ENCODE results near the gene MAF.

MAF gene

DNA sequence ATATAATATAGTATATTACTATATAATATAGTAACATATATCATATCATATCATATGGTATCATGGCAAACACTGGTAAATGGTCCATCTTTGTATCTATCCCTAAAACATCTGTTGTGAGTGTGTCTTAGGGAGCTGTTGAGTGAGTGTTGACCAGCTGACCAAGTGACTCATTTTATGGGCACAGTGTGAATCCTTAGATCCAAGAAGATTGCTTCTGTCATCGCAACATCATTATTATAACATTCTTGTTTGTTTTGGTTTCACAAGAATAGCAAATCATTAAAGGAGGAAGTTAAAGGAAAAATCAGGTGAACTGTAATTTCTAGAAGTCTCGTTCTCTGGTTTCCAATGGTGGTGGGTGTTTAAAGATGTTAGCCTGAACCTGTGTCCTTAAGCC, 11.7 kb upstream of the MAF start:
- peak; percentile 39 for DNase-seq (ENCODE audit: low spot score)

DNA sequence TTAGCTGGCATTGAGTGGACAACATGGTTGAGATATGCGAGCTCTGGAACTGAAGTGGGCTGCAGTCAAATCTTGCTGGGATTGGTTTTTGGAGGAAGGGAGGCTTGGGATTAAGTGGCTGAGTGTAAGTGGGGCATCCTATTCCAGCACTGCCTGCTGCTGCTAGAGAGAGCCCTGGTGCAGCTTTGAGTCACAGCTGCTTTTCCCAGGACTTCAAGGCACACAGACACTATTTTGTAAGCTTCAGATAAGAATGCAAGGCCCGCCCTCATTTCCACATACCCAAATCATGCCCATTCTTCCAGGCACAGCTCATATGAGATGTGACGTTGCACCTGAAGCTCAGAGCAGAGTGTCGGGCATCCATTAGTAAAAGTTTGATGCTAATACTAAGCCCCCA, 10.2 kb upstream of the MAF start:
- DNase-seq (ENCODE audit: low spot score) = no peak

DNA sequence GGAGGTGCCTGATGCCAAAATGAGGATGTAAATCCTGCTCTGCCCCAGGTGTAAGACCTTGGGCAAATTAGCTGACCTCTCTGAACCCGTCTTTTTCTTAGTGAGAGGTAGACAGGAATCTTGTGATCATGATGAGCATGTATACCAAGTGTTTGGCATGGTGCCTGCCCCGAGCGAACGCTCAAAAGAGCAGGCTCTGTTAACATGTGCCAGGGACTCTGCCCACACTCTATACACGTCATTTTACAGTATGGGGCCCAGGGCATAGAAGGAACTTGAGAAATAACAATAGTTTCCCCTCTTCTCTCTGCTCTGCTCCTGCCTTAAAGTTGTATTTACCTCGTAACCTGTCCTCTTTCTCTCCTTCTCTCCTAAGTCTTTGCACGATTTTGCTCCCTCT, 9.3 kb upstream of the MAF start:
- no peak for DNase-seq (ENCODE audit: low spot score)

DNA sequence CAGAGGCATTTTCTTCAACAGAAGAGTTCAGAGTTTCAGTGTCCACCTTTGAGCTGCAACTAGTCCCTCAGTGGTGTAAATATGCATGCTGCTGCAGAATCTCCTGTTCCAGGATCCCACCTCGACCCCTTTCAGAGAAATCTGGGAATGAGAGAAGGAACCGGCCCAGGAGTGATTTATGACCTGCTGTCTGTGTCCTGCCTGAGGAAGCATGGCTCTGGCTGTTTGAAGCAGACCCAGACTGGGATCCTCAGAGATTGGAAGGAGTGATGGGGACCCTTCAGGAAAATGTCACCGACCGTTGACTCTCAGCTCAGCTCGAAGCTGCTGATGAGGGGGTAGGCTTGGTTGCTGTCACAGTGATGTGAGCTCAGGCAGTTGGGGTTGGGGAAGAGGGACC, 8.4 kb upstream of the MAF start:
- DNase-seq (ENCODE audit: low spot score) = no peak

DNA sequence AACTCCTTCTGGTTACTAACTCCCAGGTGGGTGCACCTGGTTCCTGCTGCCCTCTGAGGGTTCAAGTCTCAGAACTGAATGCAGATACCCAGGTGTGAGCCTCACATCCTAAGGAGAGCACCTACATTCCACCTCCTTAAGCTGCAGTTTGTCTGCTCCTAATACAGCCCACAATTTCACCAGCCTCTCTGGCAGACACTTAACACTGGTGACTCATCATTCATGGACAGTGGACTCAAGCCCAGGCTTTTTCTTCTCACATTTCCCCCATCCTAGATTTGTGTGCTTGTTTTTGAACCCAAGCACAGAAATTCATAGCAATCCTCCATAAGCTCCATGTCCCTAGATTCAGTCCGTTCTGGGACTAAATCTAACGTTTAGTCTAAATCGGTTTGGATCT, 7.0 kb upstream of the MAF start:
- no peak for DNase-seq (ENCODE audit: low spot score)

DNA sequence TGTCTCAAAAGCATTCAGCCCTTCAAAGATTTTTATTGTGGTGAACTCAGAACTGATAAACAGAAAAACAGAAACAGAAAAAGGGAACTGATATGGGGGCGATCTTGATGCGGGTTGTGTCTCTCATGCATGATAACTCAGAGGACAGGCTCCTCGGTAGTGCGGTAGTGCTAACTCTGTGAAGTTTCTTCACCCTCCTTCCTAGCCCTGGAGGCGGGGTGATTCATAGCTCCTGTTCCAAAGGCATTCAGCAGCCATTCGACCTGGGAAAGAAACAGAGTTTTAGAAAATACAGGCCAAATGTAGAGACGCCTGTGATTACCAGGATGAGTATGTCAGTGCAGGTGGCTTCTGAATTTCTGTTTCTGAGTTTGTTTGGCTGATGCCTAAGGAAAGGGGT, 5.5 kb upstream of the MAF start:
- no peak for DNase-seq (ENCODE audit: low spot score)

DNA sequence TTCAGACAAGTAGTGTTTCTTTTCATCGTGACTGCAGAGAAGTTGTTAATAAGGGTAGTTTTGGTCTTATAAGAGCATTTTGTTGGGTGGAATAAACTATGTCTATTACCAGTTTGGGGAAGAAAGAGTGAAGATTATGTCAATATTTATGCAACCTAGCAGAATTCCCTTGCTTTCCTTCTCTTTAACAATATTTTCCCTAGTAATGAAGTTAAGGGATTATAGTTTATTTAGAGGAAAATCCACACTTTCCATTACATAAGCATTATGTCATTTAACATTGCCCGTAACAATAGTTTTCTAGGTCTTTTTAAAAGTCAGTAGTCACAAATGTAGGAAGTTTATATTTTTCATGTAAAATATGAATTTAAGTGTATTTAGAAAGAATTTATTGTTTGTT, 2.5 kb upstream of the MAF start:
- no peak for DNase-seq (ENCODE audit: low spot score)

DNA sequence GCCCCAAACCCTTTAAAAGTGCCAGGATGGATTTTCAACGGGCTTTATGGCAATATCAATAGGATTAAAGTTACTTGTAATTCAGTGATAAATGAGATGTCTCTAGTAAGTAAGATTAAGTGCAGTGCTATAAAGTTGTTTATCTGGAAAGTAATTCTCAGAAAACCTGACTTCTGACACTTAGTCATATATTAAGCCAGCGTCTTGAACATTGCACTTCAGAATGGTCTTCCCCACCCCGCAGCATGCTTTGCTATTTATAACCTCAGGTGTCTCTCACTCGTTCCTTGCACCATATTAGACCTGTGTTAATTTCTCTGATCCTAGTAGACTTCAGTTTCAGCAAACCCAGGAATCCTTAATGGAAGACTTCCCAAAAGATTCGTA, 2.1 kb upstream of the MAF start:
- no peak for DNase-seq (ENCODE audit: low spot score)

DNA sequence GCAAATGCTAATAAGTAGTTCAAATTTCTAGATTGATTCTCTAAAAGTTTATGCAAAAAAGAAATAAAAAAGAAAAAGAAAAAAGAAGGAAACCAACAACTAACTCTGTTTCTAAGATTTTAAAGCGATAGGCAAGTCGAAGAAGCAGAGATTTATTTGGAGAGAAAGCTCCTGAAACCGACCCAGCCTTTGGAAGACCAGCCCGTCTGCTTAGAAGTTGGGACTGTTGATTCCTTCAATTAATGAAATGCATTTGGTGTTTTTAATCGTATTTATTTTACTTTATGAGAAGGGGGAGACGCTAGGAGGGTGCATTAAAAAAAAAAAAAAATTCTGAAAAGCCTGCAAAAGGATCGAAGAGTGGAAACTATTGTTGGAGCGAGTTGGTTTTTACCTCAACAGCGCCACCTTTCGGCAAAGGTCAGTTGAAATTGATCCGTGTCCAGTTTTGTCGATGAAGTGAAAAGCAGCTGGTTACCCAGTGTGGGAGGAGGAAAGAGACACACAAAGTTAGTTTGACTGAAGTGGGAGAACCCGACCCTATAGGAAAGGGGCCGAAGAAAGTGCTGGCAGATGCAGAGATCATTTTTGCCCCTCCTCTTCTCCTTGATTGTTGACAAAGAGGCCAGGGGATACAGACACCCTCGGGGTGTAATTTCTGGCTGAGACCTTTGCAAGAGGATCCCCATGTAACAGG, 1.5 kb upstream of the MAF start:
- peak; percentile 50 for DNase-seq (ENCODE audit: low spot score)

DNA sequence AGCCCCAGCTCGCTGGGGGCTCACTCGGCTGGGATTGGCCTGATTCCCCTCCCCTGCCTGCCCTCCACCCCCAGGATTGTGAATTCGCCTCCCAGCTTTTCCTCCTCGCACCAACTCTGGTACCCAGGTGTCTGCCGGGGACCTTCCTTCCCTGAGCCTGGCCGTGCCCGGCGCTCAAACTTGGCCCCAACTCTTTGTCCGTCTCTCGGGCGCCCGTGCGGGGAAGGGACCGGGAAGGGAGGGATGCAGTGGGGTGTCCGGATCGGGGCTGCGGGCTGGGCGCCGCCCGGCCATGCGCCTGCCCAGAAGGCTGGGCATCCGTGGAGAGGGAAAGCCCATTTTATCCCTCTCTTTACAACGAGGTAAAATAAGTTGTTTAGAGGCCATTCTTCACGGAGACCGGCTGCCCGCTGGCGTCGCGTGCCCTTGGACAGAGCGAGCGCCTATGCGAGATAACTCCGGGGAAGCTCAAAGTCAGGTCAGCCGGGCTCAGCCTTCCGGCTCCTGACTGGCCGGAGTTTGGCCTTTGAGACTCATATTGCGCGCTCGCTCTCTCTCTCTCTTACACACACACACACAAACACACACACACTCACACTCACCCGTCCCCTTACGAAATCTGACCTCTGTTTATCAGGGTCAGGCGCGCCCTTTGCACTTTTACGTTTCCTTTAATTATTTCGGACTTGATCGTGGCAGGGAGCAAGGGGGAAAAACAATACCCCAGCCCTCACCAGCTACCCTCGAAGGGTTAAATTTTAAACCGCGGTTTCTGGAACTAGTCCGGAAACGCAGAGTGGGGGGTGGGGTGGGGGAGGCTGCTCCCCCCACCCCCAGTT, 774 bp upstream of the MAF start:
- no peak for DNase-seq (ENCODE audit: low spot score)

DNA sequence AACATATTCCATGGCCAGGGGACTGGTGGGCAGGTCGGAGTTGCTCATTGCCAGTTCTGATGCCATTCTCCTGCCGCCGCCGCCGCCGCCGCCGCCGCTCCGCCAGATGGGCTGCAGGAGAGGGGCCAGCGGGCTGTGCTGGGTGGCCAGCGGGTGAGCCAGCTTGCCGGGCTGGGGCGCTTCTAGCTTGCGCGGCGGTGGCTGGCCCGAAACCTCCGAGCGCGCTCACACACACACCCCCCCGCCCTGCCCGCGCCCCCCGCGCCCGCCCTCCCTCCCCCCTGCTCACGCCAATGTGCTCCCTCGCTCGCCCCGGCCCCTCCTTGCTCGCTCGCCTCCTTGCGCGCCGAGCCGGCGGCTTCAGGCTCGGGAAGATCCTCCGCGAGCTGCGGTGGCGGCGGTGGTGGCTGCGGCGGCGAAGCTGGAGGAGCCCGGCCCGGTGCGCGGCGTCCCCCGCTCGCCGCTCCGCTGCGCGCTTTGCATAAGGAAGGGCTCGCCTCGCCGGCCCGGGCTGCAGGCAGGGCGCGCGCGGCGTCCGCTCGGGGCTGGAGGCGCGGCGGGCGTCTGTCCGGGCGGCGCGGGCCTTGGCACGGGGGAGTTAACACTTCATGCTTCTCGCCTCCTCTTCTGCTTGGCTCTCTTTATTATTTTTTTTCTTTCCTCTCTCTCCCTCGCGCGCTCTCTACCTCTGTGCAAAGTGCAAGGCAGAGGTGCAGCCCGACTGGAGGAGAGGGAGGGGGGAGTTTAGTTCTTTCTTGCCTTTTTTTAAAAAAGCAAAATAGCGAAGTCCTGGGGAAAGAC, 500 bp downstream of the MAF start:
- no peak for DNase-seq (ENCODE audit: low spot score)

DNA sequence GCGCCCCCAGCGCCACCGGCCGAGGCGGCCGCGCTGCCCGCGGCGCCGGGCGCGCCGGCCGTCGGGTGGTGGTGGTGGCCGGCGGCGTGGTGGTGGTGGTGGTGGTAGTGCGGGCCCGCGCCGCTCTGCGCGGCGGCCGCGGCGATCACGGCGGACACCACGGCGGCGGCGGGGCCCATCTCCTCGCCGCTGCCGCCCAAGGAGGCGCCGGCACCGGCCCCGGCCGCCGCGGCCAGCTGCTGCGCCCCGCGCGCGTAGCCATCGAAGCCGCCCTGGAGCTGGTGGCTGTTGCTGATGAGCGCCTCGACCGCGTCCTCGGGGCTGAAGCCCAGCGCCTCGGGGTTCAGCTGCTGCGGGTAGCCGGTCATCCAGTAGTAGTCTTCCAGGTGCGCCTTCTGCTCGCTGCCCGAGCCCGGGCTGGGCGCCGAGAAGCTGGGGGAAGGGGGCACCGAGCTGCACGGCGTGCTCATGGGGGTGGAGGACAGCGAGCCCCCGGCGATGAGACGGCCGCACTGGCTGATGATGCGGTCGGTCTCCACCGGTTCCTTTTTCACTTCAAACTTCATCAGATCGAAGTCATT, 1.2 kb downstream of the MAF start:
- DNase-seq (ENCODE audit: low spot score) = no peak

DNA sequence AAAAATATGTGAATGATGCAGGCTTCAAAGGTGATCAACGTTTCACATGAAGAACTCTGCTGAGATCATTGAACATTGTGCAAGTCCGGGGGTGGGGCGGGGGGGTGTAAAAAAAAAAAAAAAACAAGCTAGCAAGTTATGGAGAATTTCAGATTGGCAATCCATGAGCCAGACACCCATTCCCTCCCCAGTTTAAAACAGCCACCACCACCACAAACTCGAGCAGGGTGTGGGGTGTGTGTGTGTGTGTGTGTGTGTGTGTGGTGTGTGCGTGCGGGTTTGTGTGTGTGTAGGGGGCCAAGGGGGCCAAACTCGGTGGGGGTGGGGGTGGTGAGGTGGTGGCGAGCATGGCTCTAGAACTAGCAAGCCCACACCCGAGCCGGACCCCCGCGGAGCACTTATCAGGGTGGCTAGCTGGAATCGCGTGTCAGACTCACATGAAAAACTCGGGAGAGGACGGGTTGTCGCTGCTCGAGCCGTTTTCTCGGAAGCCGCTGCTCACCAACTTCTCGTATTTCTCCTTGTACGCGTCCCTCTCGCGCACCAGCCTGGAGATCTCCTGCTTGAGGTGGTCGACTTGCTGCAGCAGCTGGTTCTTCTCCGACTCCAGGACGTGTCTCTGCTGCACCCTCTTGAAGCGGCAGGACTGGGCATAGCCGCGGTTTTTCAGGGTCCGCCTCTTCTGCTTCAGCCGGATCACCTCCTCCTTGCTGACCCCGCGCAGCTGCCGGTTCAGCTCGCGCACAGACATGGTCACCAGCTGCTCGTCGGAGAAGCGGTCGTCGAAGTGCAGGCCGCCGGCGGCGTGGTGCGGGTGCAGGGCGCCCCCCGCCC, 2.0 kb downstream of the MAF start:
- no peak for DNase-seq (ENCODE audit: low spot score)

DNA sequence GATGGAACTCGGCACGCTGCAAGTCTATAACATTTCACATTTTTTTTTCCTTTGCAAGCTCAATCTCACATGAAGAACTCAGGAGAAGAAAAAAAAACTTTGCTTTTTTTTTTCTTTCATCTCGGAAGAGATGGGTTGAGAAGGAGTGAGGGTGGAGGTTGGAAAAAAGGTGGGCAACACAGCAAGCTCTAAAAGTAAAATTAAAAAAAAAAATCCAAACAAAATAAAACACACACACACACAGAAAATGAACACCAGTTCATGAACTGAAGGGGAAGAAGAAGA, 2.5 kb downstream of the MAF start:
- no peak for DNase-seq (ENCODE audit: low spot score)

DNA sequence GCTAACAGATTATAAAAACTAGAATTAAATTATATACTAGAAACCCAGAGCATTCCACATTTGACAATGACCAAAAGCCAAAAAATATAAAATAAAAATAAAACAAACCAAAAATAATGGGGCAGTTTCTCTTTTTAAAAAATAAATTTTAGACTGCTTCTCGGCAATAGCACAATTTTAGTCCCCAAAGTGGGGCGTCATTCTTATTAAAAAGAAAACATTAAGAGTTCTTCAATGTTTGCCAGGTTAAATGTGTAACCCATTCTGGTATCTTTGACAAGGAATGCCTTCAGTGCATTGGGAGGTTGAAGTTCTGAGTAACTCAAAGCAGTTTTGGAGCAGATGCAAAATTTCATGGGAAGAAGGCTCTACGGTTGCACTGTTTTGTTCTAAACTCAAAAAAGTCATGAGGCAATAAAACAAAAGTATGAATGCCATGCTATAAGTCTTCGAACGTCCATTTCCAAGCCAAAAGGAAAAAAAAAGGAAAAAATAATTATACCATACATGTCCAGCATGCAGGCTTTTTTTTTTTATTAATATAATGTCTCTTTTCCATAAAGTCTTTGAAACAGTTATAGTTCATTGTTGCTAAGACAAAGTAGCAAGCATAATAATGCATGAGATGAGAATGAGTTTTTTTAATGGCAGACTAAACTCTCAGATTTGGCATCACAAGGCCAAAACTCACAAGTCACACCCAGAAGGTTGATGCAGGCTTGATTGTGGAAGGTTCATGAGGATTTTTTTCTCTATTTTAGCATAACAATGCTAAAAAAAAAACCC, 3.1 kb downstream of the MAF start:
- DNase-seq (ENCODE audit: low spot score) = no peak

DNA sequence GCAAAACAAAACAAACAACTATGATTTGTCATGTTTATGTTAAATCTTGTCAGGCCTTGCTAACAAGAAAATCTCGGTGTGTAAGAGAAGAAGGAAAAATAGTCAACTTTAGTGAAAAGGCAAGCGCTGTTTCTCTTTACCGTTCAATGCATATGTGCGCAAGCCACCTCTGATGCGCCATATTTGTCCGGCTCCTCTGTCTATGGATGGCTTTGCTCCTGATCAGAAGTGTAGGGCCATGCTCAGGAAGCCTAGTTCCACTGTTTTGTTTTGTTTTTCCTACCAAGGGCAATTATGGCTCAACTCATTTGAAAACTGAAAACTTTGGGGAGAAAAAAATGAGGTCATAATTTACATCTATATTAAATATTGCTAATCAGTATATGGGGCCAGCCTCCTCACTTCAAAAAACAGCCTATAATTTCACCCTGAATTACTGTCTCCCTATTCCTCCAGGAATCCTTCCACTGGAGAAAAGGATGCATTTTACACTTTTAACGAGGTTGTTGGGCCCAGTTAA, 4.5 kb downstream of the MAF start:
- no peak for DNase-seq (ENCODE audit: low spot score)

DNA sequence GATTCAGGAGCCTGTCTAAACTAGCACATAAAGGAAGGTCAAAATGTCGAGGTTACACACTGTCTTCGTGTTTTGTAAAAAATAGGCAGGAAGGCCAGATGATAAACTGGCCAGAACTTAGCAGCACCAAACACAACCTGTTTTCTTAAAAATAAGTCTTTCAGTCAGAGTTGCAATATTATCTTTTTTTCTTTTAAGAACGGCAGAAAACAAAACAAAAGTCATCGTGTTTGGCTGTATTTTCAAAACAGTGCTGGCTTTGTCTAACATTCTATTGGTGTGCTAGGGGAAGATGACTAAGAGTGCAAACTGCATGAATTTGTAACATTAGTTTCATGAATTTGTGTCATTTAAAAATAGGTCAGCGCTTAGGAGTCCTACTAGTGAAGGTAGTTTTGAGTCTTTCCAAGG, 5.3 kb downstream of the MAF start:
- DNase-seq (ENCODE audit: low spot score) = no peak

DNA sequence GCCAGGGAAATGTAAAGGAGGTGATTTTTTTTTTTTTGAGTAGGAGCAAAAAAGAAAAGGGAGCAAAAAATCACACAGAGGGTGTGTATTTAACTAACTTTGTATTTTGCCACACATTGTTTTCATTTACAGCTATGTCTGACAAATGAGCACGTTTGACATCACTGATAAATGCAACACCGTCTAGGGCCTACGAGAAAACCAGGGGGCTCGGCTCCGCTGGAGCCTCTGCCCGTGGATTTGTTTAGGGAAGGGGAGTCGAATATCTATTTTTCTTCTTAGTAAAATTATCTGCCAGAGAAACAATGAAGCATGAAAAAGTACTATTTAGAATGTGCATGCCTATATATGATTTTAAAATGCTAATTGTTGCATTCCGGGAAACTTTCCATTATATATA, 6.8 kb downstream of the MAF start:
- DNase-seq (ENCODE audit: low spot score) = no peak

DNA sequence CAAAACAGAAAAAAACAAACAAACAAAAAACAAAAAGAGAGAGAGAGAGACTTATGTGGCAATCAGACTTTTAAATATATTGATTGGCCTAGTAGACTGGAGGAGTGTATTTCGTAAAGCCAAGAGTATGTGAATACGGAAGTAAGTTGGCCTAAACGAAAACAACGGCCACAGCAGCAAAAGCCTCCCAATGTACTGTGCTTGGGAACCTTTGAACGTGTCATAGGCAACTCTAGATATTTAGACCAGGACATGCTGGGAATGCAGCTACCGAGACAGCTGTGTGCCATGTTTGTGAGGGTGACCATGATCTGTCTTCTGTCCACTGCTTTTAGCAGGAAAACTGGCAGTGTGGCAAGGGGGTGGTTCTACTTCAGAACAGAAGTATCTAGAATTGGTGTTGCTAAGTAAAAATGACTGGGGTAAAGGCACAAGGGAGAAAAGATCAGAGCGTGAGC, 7.4 kb downstream of the MAF start:
- DNase-seq (ENCODE audit: low spot score) = no peak

DNA sequence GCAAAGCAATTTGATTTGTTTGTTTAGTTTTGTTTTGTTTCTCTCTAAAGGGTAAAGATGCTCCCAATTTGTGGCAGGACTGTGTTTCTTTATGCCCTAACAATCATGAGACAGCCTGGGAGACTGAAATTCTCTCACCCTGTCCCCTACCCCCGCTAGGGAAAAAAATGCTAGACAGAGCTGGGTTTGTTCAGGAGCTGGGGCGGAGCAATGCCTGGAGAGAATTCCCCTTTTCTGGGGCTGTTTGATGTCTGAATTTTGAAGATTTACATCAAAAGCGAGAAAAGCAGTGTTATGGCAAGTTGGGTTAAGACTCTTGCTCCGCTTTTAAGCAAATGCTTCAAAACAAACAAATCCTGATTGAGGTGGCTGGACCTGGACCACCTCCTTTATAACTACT, 8.4 kb downstream of the MAF start:
- no peak for DNase-seq (ENCODE audit: low spot score)

DNA sequence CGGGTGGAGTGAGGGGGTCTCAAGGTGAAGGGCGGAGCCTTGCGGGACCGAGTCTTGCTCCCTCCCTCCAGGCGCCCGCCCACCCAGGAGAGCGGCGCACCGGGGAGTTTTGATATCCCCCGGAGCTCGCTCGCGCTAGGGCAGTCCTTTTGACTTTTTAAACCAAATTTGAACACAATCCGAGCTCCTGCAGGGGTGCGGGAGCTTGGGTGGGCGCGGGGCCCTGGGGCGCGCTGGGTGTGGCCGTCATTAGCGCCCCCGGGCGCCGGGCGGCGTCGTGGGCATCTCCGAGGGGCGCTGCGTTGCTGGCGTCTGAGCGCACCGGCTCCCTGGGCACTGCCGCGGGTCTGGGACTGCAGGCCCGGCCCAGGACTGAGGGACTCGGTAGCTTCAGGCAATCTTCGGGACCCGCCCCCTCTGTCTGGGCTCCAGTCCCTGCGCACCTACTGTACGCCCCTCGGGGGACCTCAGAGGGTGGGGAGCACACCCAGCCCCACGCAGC, 10.9 kb downstream of the MAF start:
- no peak for DNase-seq (ENCODE audit: low spot score)

Data from LoVo (cell line).